Esophagus squamous epithelium (tissue), 4 donors: Measurements from ENCODE around the gene SLC47A2.

ENCODE experiments used
- POLR2A ChIP-seq, 4 donors: fragments of 450-650 bp; IDR thresholded peaks; one replicate each; pipeline ENCODE4 v1.6.1; 2017; ENCODE audit warnings: antibody characterized with exemption in 4 of 4, mild to moderate bottlenecking in 4 of 4, moderate library complexity in 3 of 4
- TF ChIP-seq, protein P1 (sequence below), 6 experiments: fragments of 450-650 bp in 4 of 6; fragments of 200-600 bp in 2 of 6; sonication (generic) in 2 of 6; IDR thresholded peaks; one replicate each; pipeline ENCODE4 v1.5.1; 2016 to 2019; ENCODE audit warnings: antibody characterized with exemption in 6 of 6, mild to moderate bottlenecking in 4 of 6, moderate library complexity in 4 of 6

GRCh38 chr17:19747159-19747719 lies 30.9 kb upstream of the SLC47A2 start:
- TF ChIP-seq, protein P1, sequence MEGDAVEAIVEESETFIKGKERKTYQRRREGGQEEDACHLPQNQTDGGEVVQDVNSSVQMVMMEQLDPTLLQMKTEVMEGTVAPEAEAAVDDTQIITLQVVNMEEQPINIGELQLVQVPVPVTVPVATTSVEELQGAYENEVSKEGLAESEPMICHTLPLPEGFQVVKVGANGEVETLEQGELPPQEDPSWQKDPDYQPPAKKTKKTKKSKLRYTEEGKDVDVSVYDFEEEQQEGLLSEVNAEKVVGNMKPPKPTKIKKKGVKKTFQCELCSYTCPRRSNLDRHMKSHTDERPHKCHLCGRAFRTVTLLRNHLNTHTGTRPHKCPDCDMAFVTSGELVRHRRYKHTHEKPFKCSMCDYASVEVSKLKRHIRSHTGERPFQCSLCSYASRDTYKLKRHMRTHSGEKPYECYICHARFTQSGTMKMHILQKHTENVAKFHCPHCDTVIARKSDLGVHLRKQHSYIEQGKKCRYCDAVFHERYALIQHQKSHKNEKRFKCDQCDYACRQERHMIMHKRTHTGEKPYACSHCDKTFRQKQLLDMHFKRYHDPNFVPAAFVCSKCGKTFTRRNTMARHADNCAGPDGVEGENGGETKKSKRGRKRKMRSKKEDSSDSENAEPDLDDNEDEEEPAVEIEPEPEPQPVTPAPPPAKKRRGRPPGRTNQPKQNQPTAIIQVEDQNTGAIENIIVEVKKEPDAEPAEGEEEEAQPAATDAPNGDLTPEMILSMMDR (IDR thresholded peaks at IDR 0.05) = no peak
- no peak for TF ChIP-seq POLR2A (IDR thresholded peaks at IDR 0.05)
